Stimulated activated naive CD4-positive, alpha-beta T cell (primary cell): ENCODE results near the gene CCNL2.
"Not testable (repeated sequence)": the region's sequence is repeated elsewhere in the genome, so short reads cannot be mapped to it uniquely, and the experiment has no call there.

Source experiments
- DNase-seq, 6 experiments: peaks; one replicate each; lab custom pipeline; 2025; lab: John Stamatoyannopoulos, UW

Gene CCNL2

DNA sequence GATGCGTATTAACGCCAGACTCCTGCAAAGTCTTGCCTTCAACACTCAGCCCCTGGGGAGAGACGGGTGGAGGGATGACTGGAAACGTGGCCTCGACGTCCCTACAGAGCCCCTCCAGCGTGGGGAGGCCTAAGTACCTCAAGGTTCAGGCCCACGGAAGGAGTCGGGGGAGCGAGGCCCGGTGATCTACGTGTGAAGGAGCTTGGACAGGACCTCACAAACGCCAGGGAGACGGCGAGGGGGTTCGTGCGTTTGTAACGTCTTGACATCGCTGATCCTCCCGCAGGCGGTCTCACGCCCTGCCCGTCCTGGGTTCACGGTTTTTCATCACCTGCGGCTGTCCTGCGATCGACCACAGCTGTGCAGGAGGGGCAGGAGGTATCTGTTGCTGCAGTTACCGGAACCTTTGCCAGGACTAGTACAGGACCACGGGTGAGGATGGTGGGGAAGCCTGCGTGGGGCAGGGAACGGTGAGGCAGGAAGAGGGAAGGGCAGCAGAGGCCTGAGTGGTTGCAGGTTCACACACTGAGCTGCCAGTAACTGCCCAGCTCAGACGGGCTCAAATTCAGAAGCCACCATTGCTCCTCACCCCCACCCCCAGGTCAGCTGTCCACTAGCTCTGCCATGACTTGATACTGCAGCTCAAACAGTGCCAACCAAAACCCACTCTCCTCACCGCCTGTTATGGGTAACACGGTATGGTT, 889 bp upstream of the CCNL2 start:
- peak in 1 of 6 experiments; percentile 36 for DNase-seq

- no peak for DNase-seq
Measured at GRCh38 chr1:1398677-1399186, 403 bp downstream of the CCNL2 start.

GRCh38 chr1:1397839-1398523, 1.2 kb downstream of the CCNL2 start:
- DNase-seq: no peak

GRCh38 chr1:1395166-1395565, 4.0 kb downstream of the CCNL2 start:
- no peak for DNase-seq

DNA sequence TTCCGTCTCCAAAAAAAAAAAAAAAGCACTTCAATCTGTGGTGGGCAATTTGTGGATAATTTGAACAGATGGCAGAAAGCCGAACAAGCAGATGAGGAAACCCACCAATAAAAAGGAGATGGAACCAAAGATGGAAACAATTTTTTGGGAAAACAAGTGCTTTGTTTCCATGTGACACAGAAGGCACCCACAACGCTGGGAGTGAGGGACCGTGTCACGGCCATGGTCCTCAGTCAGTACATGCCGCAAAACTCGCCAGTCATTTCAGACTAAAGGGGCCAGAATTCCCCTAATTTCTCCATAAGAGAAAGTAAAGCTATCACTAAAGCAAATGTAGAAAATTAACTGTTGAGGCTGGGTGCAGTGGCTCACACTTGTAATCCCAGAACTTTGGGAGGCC, 5.0 kb downstream of the CCNL2 start:
- no peak for DNase-seq

- DNase-seq: no peak
Measured at GRCh38 chr1:1393428-1393827, 5.7 kb downstream of the CCNL2 start.

DNA sequence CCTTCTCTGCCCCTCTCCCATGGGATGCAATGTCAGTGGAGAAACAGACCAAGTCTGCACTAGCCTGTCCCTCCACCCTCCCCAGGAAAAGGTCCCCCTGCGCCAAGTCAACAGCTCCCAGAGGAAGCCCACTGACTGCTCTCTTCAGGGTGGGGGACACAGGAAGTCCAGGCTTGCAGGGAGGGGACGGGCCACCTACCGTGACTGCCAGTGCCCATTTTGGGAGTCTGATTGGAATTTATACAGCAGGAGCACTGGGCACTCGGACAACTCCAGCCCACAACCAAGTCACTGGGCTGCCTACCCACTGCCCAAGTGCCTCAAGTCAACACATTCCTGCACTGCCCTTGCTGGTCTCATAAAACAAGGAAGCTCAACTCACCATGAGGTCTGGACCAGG, 6.1 kb downstream of the CCNL2 start:
- DNase-seq: no peak

DNA sequence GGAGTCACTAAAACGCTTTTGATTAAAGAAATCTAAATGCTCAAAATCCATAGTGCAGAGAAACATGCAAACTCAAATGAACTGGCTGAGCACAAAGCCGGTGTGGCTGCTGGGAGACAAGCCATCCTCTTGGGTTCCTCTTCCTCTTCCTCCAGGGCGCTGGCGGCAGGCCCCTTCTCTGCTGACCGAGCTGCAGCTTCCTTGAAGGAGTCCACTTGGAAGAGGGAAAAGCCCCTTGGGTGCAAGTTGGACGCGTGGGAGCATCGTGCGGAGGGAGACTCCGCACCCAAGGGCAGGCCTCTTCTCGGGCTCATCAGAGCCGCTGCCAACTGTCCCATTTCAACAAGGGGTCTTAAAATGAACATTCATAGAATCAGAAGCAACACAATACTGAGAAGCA, 7.9 kb downstream of the CCNL2 start:
- no peak for DNase-seq

DNA sequence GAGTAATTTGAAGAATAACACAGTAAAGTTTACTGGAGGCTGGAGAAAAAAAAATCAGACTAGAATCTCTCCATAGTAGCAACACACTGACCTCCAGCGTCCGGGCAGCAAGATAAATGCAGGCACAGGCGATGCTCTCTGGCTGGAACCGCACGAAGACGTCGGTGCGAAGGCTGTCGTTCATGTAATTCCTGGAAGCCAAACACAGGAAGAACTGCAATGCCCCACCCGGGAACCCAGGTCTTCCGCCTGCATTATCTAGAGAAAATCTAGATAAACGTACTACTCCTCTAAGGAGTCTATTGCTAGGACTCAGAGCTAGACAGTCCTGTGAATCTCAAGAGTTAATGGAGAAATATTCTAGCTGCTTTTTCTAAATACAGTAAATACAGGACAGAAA, 8.5 kb downstream of the CCNL2 start:
- no peak for DNase-seq

GRCh38 chr1:1388078-1388472, 11.1 kb downstream of the CCNL2 start:
- no peak for DNase-seq

DNA sequence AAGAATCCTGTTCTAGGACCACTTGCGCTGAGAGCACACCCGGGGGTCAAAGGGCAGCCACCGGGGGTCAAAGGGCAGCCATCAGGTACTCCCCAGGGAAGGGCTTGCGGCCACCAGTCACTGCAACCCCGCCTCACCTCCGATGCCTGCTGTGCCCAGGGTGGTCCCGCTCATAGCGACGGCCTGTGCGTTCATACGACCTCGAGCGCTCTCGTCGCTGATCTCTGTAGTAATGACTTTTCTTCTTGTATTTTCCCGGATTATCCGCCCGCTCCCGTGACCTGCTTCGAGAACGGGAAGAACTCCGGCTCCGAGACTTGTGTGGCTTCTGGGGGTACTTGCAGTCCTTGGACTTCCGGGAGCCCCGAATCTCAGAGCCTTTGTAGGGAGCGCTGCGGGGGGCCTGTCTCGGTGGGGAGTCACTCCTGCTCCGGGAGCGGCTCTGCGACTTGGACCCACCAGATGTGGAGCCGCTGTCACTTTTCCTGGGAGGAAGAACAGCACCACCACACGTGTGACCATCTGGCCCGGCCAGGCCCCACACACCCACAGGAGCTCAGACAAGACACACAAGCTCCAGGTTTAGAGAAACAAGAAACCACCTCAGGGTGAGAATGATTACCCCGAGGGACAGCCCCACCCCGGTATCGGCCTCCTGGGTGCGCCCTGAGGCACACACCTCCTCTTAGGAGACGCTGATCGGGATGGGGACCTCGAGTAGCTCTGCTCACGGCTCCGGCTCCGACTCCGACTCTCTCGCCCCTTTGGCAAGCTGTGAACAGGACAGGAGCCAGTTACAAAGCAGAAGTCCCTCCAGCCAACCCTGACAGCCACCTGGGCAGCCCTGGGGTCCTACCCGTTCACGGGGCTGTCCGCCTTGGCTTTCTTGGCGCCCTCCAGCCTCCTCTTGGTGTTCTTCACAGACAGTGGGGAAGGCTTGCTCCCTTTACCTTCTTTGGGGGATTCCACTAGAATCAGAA, 11.7 kb downstream of the CCNL2 start:
- DNase-seq: no peak

DNA sequence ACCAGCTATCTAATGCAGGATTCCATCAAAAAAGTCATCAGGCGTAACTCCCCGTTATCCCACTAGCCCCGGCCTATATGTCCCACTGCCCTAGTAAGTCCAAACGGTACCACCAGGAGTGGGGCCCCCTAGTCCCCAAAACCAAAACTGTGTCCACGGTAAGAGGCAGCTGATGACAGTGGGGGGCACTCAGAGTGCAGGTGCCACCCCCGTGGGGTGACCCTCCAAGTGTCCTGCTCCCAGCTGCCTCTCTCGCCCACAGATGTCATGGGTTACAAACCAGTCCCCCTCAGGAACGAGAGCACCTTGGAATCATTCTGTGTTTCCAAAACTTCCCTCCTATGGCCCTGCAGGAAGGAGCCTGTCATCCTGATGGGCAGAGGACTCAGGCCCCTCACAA, 13.2 kb downstream of the CCNL2 start:
- no peak for DNase-seq

GRCh38 chr1:1385339-1385738, 13.8 kb downstream of the CCNL2 start:
- not testable (repeated sequence) for DNase-seq

DNA sequence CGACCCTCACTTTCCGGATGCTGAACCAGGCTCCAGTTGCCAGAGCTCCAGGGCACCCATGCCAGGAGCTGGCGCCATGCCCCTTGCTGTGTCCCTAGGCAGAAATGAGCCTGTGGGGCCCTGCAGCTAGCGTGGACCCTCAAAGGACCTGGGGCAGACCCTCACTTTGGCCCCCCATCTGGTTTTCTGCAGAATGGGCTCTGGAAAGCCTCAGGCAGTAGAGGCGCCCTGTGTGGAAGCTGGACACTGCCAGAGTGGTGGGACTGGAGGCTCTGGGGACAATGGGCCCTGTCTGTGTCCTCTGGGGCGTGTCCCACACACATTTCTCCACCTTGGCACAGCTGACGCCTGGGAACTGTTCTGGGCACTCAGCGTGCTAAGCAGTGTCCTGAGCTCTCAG, 17.8 kb downstream of the CCNL2 start:
- DNase-seq: no peak

- DNase-seq: no peak
Measured at GRCh38 chr1:1380860-1381259, 18.3 kb downstream of the CCNL2 start.

GRCh38 chr1:1377540-1378205, 21.5 kb downstream of the CCNL2 start:
- no peak for DNase-seq

DNA sequence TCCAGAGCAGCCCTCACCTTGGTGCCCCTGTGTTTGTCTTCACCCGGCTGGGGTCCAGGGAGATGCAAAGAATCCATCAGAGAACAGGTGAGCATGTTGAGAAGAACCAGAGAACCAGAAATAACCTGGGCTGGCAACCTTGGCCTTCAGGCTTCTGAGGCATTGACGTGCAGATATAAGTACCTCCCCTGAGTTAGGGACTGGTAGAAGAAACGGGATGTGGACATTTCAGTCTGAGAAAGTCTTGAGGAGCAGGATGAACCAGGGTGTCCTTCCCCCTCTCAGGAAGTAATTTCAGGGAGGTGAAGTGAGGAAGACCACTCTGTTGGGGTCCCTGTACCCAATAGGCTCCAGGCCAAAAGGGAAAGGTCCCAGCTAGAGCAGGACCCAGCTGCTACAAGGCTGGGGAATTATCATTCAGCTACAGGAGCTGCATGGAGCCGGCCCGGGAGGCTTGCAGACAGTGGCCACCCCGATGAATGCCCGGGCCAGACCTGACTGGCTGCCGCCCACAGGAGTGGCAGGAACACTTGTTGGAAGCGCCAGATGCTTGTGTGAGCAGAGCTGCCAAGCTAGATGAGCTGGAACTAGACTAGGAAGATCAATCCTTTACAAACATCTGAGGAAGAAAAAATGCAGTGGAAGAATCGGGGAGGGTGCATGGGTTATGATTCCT, 22.4 kb downstream of the CCNL2 start:
- DNase-seq: no peak

GRCh38 chr1:1374929-1375662, 24.0 kb downstream of the CCNL2 start, which contains the start of gene AURKAIP1:
Gene AURKAIP1, minus strand, starts transcription at chr1:1375207. Its CDS starts 451 bp downstream, at chr1:1374756.
- peak; percentile 86 to 96 (median 95) for DNase-seq

GRCh38 chr1:1374589-1374928, 24.6 kb downstream of the CCNL2 start:
- no peak for DNase-seq

GRCh38 chr1:1373815-1374588, 25.1 kb downstream of the CCNL2 start:
- peak in 1 of 6 experiments; percentile 34 for DNase-seq
